ENCODE results near the gene PKD2L1.

DNA sequence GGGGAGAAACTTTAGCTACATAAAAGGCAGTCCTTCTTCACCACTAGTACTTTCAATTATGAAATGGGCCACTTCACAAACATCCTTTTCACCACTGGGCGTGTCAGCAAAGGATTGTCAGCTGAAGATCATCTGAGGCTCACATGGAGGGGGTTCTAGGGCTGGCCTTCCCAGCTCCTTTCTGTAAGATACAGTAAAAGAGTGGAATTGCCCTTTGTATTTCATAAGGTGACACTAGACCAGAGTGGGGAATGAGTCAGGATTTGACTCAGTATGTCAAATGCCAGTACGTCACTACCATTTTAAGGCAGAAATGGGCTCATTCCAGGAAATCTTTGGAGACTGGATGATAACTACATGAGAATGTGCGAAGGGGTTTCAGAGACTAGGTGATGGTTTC lies 22.3 kb downstream of the PKD2L1 start:
- TF ChIP-seq, protein P1, sequence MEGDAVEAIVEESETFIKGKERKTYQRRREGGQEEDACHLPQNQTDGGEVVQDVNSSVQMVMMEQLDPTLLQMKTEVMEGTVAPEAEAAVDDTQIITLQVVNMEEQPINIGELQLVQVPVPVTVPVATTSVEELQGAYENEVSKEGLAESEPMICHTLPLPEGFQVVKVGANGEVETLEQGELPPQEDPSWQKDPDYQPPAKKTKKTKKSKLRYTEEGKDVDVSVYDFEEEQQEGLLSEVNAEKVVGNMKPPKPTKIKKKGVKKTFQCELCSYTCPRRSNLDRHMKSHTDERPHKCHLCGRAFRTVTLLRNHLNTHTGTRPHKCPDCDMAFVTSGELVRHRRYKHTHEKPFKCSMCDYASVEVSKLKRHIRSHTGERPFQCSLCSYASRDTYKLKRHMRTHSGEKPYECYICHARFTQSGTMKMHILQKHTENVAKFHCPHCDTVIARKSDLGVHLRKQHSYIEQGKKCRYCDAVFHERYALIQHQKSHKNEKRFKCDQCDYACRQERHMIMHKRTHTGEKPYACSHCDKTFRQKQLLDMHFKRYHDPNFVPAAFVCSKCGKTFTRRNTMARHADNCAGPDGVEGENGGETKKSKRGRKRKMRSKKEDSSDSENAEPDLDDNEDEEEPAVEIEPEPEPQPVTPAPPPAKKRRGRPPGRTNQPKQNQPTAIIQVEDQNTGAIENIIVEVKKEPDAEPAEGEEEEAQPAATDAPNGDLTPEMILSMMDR (IDR thresholded peaks at IDR 0.05): no peak
- no peak for TF ChIP-seq EP300 (IDR thresholded peaks at IDR 0.05)
